KBM-7 (cell line): ENCODE data around the gene LTBR.
"Not testable (repeated sequence)": the region's sequence is repeated elsewhere in the genome, so short reads cannot be mapped to it uniquely, and the experiment has no call there.

Experiments
- DNase-seq: peaks from one replicate; pipeline ENCODE4 v3.0.0-alpha.2; 2015
- in situ Hi-C: fragments of 300-500 bp; cut with MboI; formaldehyde crosslinking; loops from 2 replicates; pipeline ENCODE4 v1.14.3; 2020; ENCODE audit warnings: low sequenced_read_pairs, low pct_unique_long_range_greater_than_20kb, mixed read lengths

LTBR gene

GRCh38 chr12:6383572-6384498 lies at the start of gene LTBR:
Gene LTBR, plus strand, starts transcription at chr12:6384162. Its CDS starts 197 bp downstream, at chr12:6384359.
- DNase-seq = peak; percentile 87
- in situ Hi-C loops = no loop called here

DNA sequence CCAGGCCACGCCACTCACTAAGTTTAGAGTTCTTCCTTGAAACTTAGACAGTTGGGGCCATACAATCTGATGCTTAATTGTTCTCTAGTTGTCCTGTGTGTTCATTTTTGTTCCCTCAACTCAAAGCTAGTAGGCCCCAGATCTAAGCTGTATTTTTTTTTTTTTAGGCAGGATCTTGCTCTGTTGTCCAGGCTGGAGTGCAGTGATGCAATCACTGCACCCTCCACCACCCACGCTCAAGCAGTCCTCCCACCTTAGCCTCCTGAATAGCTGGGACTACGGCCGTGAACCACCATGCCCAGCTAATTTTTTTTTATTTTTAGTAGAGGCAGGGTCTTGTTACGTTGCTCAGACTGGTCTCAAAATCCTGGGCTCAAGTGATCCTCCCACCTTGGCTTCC lies 49.6 kb upstream of the LTBR start:
- in situ Hi-C loops = no loop called here
- DNase-seq = no peak

- no peak for DNase-seq
- in situ Hi-C loops = no loop called here
These were observed 49.0 kb upstream of the LTBR start for GRCh38 chr12:6334940-6335450.

DNA sequence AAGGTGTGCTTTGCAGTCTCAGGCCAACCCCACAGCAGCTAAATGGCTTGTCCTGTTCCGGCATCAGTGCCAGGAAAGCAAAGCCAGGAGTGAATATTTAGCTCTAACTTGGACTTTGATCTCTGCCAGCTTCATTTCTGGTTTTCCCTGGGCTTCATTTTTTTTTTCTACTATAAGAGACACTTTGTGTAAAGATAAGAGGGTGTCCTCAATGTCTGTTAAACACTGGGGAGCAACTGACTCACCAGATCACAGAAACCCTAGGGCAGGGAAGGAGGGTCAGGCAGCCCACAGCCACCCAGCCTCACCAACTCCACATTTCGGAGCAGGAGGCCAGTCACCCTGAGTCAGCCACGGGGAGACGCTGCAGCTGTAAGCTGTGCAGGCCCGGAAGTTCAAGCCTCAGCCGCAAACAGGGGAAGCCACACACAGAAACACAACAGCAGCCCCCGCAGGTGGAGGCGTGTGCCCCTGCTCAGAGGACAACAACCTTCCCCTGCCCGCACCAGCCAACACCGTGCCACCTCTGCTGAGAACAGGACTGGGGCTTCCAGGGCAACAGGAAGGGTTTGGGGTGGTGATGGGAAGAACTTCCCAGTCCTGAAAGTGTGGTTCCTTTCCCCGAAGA lies 48.4 kb upstream of the LTBR start:
- DNase-seq = peak; percentile 90
- in situ Hi-C loops = no loop called here

GRCh38 chr12:6336079-6336888 lies 47.7 kb upstream of the LTBR start:
- peak; percentile 96 for DNase-seq
- in situ Hi-C loops = no loop called here

- peak; percentile 98 for DNase-seq
- in situ Hi-C loops = no loop called here
These were observed 46.8 kb upstream of the LTBR start for GRCh38 chr12:6336889-6337853.

DNA sequence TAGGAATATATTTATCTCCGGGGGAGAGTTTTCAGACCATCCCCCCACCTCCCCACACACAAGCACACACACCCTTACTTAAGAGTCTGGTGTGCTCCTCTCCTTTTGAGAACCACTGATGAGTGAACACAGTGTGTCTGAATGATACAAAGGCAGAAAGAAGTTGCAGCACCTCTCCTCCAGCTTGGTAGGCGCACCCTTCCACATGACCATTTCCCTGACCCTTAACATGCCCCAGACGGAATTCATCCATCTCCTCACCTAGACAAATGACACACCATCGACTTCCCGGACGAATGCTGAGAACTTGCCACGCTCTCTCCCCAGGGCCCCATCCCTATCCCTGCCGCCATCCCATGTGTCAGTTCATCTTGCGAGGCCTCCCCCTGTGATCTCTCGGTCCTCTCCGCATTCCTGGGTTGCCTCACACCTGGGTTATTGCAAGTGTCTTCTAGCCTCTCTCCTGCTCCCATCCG lies 46.0 kb upstream of the LTBR start:
- peak; percentile 53 for DNase-seq
- in situ Hi-C loops = no loop called here

- in situ Hi-C loops, DNase-seq: not testable (repeated sequence)
These were observed 45.4 kb upstream of the LTBR start for GRCh38 chr12:6338536-6338935.

DNA sequence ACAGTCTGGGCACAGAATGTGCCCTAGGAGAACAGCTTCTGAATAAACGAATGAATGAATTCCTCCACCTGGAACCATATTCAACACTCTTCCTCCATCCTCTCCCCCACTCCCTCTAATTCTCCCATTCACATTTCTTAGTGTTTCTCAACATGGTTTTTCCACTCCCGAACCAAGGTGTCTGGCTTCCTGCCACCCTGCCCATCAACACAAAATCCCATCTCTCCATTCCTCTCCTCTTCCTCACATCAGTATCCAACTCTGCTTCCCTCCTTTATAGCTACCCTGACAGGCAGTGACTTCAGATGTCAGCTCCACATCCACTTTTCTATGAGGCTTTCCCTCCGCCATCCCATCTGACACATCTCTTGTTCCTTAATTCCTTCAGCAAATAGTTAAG lies 45.0 kb upstream of the LTBR start:
- no peak for DNase-seq
- in situ Hi-C loops = no loop called here

DNA sequence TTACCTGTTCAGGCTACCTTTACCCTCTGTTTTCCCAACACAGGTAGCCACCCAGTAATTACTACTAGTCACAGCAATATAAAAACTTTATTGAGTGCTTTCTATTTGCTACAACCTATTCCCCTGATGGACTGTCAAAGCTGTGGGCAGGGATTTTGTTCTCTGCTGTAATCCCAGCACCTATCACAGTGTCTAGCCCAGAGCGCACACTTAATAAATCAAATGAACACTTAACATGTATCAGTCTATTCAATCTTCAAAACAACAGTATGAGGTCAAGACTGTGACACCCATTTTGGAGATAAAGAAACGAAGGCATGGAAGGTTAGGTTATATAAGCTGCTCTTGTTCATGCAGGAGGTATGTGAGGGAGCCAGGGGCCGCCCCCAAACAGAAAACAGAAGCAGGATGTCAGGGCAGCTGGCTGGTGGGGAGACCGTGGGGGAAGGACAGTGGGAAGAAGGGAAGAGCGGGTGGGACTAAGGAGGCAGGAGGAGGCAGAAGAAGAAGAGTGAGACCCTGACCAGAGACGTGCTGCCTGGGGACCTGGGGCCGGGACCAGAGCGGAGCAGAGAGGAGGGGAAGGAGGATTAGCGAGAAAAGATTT lies 43.8 kb upstream of the LTBR start:
- peak; percentile 19 for DNase-seq
- in situ Hi-C loops = no loop called here

- DNase-seq = peak; percentile 59
- in situ Hi-C loops = no loop called here
These were observed 43.1 kb upstream of the LTBR start for GRCh38 chr12:6340745-6341416.

GRCh38 chr12:6341417-6342139 lies 42.4 kb upstream of the LTBR start, which contains the start of gene TNFRSF1A:
Gene TNFRSF1A, minus strand, starts transcription at chr12:6342076. Its CDS starts 262 bp downstream, at chr12:6341814.
- peak; percentile 90 for DNase-seq
- in situ Hi-C loops = no loop called here

DNA sequence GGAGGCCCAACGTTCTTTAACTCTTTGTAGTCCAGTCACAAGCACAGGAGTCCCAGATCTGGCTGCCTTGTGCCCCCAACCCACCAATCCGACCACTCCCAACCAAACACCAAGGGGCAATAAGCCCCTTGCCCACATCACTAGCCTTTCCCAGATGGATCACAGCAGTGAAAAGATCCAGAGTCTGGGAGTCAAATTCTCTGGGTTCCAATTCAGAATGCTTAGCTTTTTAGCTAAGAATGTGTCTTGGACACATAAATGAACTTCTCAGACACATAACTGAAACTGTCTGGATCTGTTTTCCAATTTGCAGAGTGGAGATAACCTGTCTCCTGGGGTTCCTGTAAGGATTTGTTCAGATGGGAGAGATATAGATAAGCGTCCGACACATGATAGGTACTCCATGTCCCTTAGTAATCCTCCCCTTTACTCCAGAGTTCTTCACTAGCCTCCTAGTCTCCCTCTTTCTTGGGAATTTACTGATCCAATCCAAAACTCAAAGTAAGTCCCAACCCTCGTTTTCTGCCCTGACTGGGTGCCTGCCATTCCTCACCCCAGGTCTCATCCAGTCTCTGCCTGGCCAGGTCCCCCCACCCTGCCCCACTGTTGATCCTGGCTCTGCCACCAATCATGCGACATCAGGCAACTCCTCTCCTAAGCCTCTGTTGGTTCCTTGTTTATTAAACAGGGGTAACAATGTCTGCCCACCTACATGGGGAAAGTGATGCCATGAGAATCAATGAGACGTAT lies 41.6 kb upstream of the LTBR start:
- in situ Hi-C loops = no loop called here
- DNase-seq = no peak

- no peak for DNase-seq
- in situ Hi-C loops = no loop called here
These were observed 40.4 kb upstream of the LTBR start for GRCh38 chr12:6343518-6343917.

DNA sequence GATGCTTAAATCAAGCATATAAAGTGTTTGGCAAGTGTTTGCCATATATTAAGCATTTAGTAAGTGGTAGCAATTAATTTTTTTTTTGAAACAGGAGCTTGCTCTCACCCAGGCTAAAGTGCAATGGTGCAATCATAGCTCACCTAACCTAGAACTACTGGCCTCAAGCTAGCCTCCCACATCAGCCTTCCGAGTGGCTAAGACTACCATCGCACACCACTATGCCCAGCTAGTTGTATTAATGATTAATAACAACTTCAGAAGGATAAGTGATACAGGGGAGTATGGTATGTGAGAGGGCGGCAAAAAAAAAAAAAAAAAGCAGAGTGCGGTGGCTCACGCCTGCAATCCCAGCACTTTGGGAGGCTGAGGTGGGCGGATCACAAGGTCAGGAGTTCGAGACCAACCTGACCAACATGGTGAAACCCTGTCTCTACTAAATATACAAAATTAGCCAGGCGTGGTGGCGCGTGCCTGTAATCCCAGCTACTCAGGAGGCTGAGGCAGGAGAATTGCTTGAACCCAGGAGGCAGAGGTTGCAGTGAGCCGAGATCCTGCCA lies 39.8 kb upstream of the LTBR start:
- in situ Hi-C loops, DNase-seq: not testable (repeated sequence)
